ENCODE data around the gene ADD1.
"Not testable (repeated sequence)": the region's sequence is repeated elsewhere in the genome, so short reads cannot be mapped to it uniquely, and the experiment has no call there.

The ADD1 gene

GRCh38 chr4:2941138-2942036 lies 97.7 kb downstream of the ADD1 start:
- no peak for TF ChIP-seq CTCF (conservative IDR thresholded peaks at IDR 0.05; ENCODE audit: low read depth, low read length)
- no peak overlapping the region for H3K4me3 ChIP-seq (ENCODE audit: low read depth, low read length)
- no peak for DNase-seq (ENCODE audit: low read depth)

- H3K4me3 ChIP-seq (ENCODE audit: low read depth, low read length): no peak overlapping the region
- no peak for DNase-seq (ENCODE audit: low read depth)
- no peak for TF ChIP-seq CTCF (conservative IDR thresholded peaks at IDR 0.05; ENCODE audit: low read depth, low read length)
These were observed 98.4 kb downstream of the ADD1 start for GRCh38 chr4:2942037-2942531.

- H3K4me3 ChIP-seq (ENCODE audit: low read depth, low read length): no peak overlapping the region
- DNase-seq (ENCODE audit: low read depth): no peak
- TF ChIP-seq CTCF (conservative IDR thresholded peaks at IDR 0.05; ENCODE audit: low read depth, low read length): no peak
These were observed 99.1 kb downstream of the ADD1 start for GRCh38 chr4:2942532-2943363.

GRCh38 chr4:2943364-2944090 lies 99.9 kb downstream of the ADD1 start:
- no peak for TF ChIP-seq CTCF (conservative IDR thresholded peaks at IDR 0.05; ENCODE audit: low read depth, low read length)

GRCh38 chr4:2944091-2944482 lies 100.4 kb downstream of the ADD1 start:
- DNase-seq (ENCODE audit: low read depth): no peak
- TF ChIP-seq CTCF (conservative IDR thresholded peaks at IDR 0.05; ENCODE audit: low read depth, low read length): no peak
- no peak overlapping the region for H3K4me3 ChIP-seq (ENCODE audit: low read depth, low read length)

More at GRCh38 chr4:2943364-2944090, 99.9 kb downstream of the ADD1 start:
- H3K4me3 ChIP-seq (ENCODE audit: low read depth, low read length): no peak overlapping the region
- DNase-seq (ENCODE audit: low read depth): no peak

GRCh38 chr4:2944586-2945526 lies 101.2 kb downstream of the ADD1 start:
- no peak overlapping the region for H3K4me3 ChIP-seq (ENCODE audit: low read depth, low read length)
- no peak for TF ChIP-seq CTCF (conservative IDR thresholded peaks at IDR 0.05; ENCODE audit: low read depth, low read length)
- DNase-seq (ENCODE audit: low read depth): no peak

- not testable (repeated sequence) for H3K4me3 ChIP-seq (ENCODE audit: low read depth, low read length); DNase-seq (ENCODE audit: low read depth)
These were observed 102.3 kb downstream of the ADD1 start for GRCh38 chr4:2945619-2946604.
